K562 (cell line): ENCODE data around the gene PRDM16. TPM values are rescaled to one million over a fixed set of nuclear protein-coding genes. Genes with fewer than 3 reads are reported as not detected.

Experiments
- ATAC-seq: fragments of 200-7000 bp; cut with Tn5 transposase; 3 replicates; pipeline ENCODE4 v1.9.1; 2020; ENCODE audit warnings: moderate library complexity
- BruUV-seq: library from RNA; stranded (reverse); fragments of 400-500 nt; replicated peaks from 2 replicates; lab custom pipeline; 2021; lab: Mats Ljungman, UMichigan
- CTCF ChIA-PET: fragments of 300-600 bp; formaldehyde crosslinking; extraction: SDS; loops from one replicate; lab custom pipeline; 2021; ENCODE audit warnings: low intra/inter-chr PET ratio; lab: Yijun Ruan, JAX
- POLR2A ChIA-PET: fragments of 300-600, 350-650 bp; sonication (Branson Sonifier 250); formaldehyde crosslinking; extraction: SDS; loops from one replicate; lab custom pipeline; 2021; ENCODE audit warnings: antibody characterized with exemption, inconsistent platforms; lab: Yijun Ruan, JAX
- DNase-seq, 4 experiments: peaks; one replicate each; pipeline versions ENCODE4 v3.0.0 to v3.0.0-alpha.2; 2011 to 2018; ENCODE audit warnings: low spot score in 3 of 4, mixed read lengths in 3 of 4; ENCODE audit errors: extremely low read depth in 1 of 4
- FAIRE-seq: peaks from 2 replicates; lab custom pipeline; 2011; peaks lifted over from hg19 to GRCh38; lab: Jason Lieb, UNC
- H2AFZ ChIP-seq: 2 replicates; pipeline ENCODE4 v1.6.0; 2011; ENCODE audit warnings: low read depth, low read length, control low read depth, inconsistent platforms
- H3K27ac ChIP-seq: fragments of 200-600 bp; 3 replicates; pipeline ENCODE4 v1.8.0; 2011; ENCODE audit warnings: low read depth, mild to moderate bottlenecking, control low read depth, inconsistent platforms, low read length, moderate library complexity, mixed read lengths; ENCODE audit errors: extremely low read depth
- H3K27me3 ChIP-seq, 2 experiments: fragments of 300-600 bp in 1 of 2; 2 replicates in 1 of 2; 3 replicates in 1 of 2; pipeline versions ENCODE4 v1.6.0 to v1.8.0; 2011; ENCODE audit warnings: inconsistent platforms in 2 of 2, low read length in 2 of 2, mild to moderate bottlenecking in 1 of 2, mixed read lengths in 1 of 2, moderate library complexity in 1 of 2; ENCODE audit not compliant: control insufficient read depth in 2 of 2, insufficient read depth in 2 of 2
- H3K36me3 ChIP-seq: fragments of 300-600 bp; 3 replicates; pipeline ENCODE4 v1.8.0; 2011; ENCODE audit warnings: mild to moderate bottlenecking, low read length, inconsistent platforms; ENCODE audit not compliant: control insufficient read depth, insufficient read depth
- H3K4me1 ChIP-seq, 2 experiments: fragments of 200-600 bp in 1 of 2; replicated peaks in 1 of 2; 2 replicates in 1 of 2; 3 replicates in 1 of 2; pipeline versions ENCODE4 v1.5.1 to v1.8.0; 2011; ENCODE audit warnings: inconsistent platforms in 2 of 2, low read length in 2 of 2, mild to moderate bottlenecking in 1 of 2, mixed read lengths in 1 of 2, moderate library complexity in 1 of 2; ENCODE audit not compliant: control insufficient read depth in 2 of 2, insufficient read depth in 2 of 2
- H3K4me2 ChIP-seq: 2 replicates; pipeline ENCODE4 v1.6.1; 2011; ENCODE audit warnings: low read length, control low read depth, inconsistent platforms, mixed read lengths; ENCODE audit not compliant: insufficient read depth
- H3K4me3 ChIP-seq: fragments of 200-600 bp; sonication (generic), shearing (Covaris generic); 2 replicates; pipeline ENCODE4 v1.5.1; 2016; ENCODE audit warnings: control low read depth, inconsistent platforms
- H3K79me2 ChIP-seq: fragments of 200-600 bp; 3 replicates; pipeline ENCODE4 v1.8.0; 2011; ENCODE audit warnings: low read length, inconsistent platforms; ENCODE audit not compliant: control insufficient read depth, insufficient read depth
- H3K9ac ChIP-seq, 2 experiments: 2 replicates each; pipeline versions ENCODE4 v1.6.0 to v1.6.1; 2011; ENCODE audit warnings: low read depth in 2 of 2, low read length in 2 of 2, control low read depth in 1 of 2, inconsistent platforms in 1 of 2, mild to moderate bottlenecking in 1 of 2, mixed read lengths in 1 of 2; ENCODE audit not compliant: insufficient read depth in 1 of 2
- H3K9me1 ChIP-seq: one replicate; pipeline ENCODE4 v1.6.0; 2011; ENCODE audit warnings: inconsistent platforms, mild to moderate bottlenecking, low read length, moderate library complexity; ENCODE audit not compliant: control insufficient read depth, insufficient read depth
- H3K9me3 ChIP-seq: replicated peaks from 2 replicates; pipeline ENCODE4 v1.5.1; 2011; ENCODE audit warnings: low read depth, low read length, inconsistent platforms; ENCODE audit not compliant: control insufficient read depth, insufficient read depth
- H4K20me1 ChIP-seq: replicated peaks from 2 replicates; pipeline ENCODE4 v1.6.1; 2011; ENCODE audit warnings: low read length, inconsistent platforms, mixed read lengths; ENCODE audit not compliant: control insufficient read depth, insufficient read depth
- TGIF2 ChIP-seq: sonication (generic); formaldehyde crosslinking; IDR thresholded peaks from 2 replicates; pipeline ENCODE4 v1.8.1; 2022; ENCODE audit warnings: mild to moderate bottlenecking, missing genetic modification reagents, moderate library complexity
- ZBTB1 ChIP-seq: sonication (generic); formaldehyde crosslinking; IDR thresholded peaks from 2 replicates; pipeline ENCODE4 v1.8.1; 2023; ENCODE audit warnings: missing genetic modification reagents, low read depth, mild to moderate bottlenecking, borderline replicate concordance
- WGBS: fragments of 100-300 bp; shearing (Covaris generic); methylation state at CpG from one replicate; pipeline ENCODE4 v1.1.6; 2016; ENCODE audit warnings: low coverage, mixed read lengths; ENCODE audit not compliant: insufficient coverage; ENCODE audit errors: missing lambda C conversion rate; 5-methylcytosine and 5-hydroxymethylcytosine counted together
- in situ Hi-C: fragments of 300-500 bp; cut with MboI; formaldehyde crosslinking; loops from 4 replicates; pipeline ENCODE4 v1.15.0; 2018; ENCODE audit warnings: inconsistent platforms, mixed read lengths
- intact Hi-C: fragments of 100-400 bp; cut with micrococcal nuclease; formaldehyde crosslinking; loops from 2 replicates; pipeline ENCODE4 v1.14.2; 2022
- polyA plus RNA-seq, 8 experiments: library from polyadenylated mRNA; depleted of rRNA in 4 of 8; stranded (reverse) in 5 of 8; unstranded in 3 of 8; fragments of >200 nt; fragmentation: Nextera tagmentation in 2 of 8; fragmentation: Illumina TruSeq in 1 of 8; extraction: Ambion mirVana in 2 of 8; extraction: Trizol in 1 of 8; gene quantifications; 2 replicates each; pipeline versions ENCODE4 v1.2.1 to v1.2.3, GENCODE V29; 2011 to 2014; ENCODE audit warnings: inconsistent platforms in 1 of 8, missing spikeins in 1 of 8
- total RNA-seq, 7 experiments: library from RNA; depleted of rRNA in 6 of 7; stranded (reverse); fragments of >200 nt in 6 of 7; fragmentation: Illumina TruSeq in 2 of 7; extraction: Trizol in 2 of 7; gene quantifications; 2 replicates each; pipeline versions ENCODE4 v1.2.1 to v1.2.3, GENCODE V29; 2011 to 2021; ENCODE audit warnings: low replicate concordance in 1 of 7
- TF ChIP-seq, protein P1 (sequence below), 2 experiments: fragments of 450-650 bp in 1 of 2; IDR thresholded peaks; 2 replicates each; pipeline ENCODE4 v1.6.1; 2011 to 2017; ENCODE audit warnings: low read depth in 2 of 2, antibody characterized with exemption in 1 of 2, borderline replicate concordance in 1 of 2, low read length in 1 of 2, mild to moderate bottlenecking in 1 of 2, mixed read lengths in 1 of 2; ENCODE audit not compliant: control insufficient read depth in 1 of 2

The PRDM16 gene
- total and polyA plus RNA-seq, 9 of the 15 experiments (the other 6 are each of a cell fraction or from before 2014, with no cell fraction given) = 0.10 to 0.27 TPM; not detected in 7

DNA sequence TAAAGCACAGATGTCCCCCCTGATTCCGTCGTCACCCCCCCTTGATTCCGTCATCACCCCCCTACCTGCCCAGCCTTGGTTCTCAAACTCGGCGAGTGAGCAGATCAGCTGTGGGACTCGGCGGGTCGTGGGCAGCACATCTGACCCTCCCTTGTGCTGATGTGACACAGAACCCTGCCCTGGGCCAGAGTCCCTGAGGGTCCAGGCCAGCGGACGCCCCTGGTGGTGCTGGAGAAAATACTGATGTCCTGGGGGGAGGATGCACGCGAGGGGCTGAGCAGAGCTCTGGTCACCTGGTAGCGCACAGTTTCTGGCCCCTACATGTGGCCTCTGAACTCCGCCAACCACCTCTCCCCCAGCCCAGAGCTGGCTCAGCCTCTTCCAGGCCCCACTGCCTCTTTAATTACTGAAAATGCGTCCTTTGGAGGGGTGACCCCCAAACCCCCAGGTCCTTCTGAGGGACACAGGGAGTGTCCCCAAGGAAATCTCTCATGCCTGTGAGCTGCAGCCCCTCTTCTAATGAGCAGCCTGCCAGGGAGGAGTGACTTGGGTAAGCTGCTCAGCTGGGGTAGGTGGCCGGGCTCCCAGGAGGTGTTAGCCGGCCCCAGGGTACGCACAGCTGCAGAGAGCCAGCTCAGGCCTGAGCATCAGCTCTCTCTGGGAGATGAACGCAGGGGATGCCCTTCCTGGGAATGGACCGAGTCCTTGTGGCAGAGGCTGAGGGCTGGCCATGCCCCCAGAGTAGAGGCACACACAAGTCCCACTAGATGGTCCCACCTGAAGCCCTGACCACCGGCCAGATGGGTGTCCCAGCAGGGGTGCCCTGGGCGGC is 255.9 kb downstream of the PRDM16 start:
- Histone ChIP-seq H3K27me3 (peaks cover 0 to 5% of the 10 kb centered on the region in 2 experiments; a peak in 1 of 5 replicates), H3K4me1 (peaks cover 0 to 6% of the 10 kb centered on the region in 2 experiments; a peak in 2 of 5 replicates), H2AFZ (no peak overlapping the region), H3K36me3 (no peaks in the 10 kb centered on the region), H3K9ac (no peak overlapping the region; a peak in 1 of 4 replicates), H3K4me3 (no peak overlapping the region), H4K20me1 (peaks cover 4% of the 10 kb centered on the region; the same call in 1 of the 2 replicates), H3K27ac (no peak overlapping the region), H3K9me3 (no peaks in the 10 kb centered on the region), H3K9me1 (no peaks in the 10 kb centered on the region), H3K79me2 (no peaks in the 10 kb centered on the region), H3K4me2 (no peak overlapping the region)
- FAIRE-seq = no peak
- no TSS peak for BruUV-seq
- in situ Hi-C loops (no loop called here), intact Hi-C loops (no loop called here)
- TF ChIP-seq ZBTB1 (CRISPR knock-in tag) = no peak
- no peak for TF ChIP-seq TGIF2 (CRISPR knock-in tag)
- TF ChIP-seq, protein P1, sequence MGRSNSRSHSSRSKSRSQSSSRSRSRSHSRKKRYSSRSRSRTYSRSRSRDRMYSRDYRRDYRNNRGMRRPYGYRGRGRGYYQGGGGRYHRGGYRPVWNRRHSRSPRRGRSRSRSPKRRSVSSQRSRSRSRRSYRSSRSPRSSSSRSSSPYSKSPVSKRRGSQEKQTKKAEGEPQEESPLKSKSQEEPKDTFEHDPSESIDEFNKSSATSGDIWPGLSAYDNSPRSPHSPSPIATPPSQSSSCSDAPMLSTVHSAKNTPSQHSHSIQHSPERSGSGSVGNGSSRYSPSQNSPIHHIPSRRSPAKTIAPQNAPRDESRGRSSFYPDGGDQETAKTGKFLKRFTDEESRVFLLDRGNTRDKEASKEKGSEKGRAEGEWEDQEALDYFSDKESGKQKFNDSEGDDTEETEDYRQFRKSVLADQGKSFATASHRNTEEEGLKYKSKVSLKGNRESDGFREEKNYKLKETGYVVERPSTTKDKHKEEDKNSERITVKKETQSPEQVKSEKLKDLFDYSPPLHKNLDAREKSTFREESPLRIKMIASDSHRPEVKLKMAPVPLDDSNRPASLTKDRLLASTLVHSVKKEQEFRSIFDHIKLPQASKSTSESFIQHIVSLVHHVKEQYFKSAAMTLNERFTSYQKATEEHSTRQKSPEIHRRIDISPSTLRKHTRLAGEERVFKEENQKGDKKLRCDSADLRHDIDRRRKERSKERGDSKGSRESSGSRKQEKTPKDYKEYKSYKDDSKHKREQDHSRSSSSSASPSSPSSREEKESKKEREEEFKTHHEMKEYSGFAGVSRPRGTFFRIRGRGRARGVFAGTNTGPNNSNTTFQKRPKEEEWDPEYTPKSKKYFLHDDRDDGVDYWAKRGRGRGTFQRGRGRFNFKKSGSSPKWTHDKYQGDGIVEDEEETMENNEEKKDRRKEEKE (IDR thresholded peaks at IDR 0.05; ENCODE audit: borderline replicate concordance in 1 of 2, control insufficient read depth in 1 of 2, low read depth in 2 of 2, low read length in 1 of 2) = no peak
- DNase-seq = no peak
- ATAC-seq = no peak
- 8% methylated on average over 22 of the region's 22 CpGs for WGBS
- ChIA-PET CTCF (no interaction called here), POLR2A (interaction anchor here (0.6 to 0.9 kb wide), 2 partner anchors 127 to 495 kb away, joined by 3 read pairs; no protein-coding TSS in a partner anchor)
